GM23248 (cell line): ENCODE data around the gene ZEB2.

Experiments
- EZH2 ChIP-seq: fragments of 200-600 bp; sonication (generic); IDR thresholded peaks from 2 replicates; pipeline ENCODE4 v1.6.1; 2018; ENCODE audit warnings: antibody characterized with exemption, mild to moderate bottlenecking; ENCODE audit not compliant: insufficient read depth, poor library complexity, severe bottlenecking
- EZH2phosphoT487 ChIP-seq: fragments of 200-600 bp; sonication (generic); IDR thresholded peaks from 2 replicates; pipeline ENCODE4 v1.6.1; 2018; ENCODE audit warnings: antibody characterized with exemption, moderate library complexity, mild to moderate bottlenecking, low read depth; ENCODE audit not compliant: insufficient read depth

- TF ChIP-seq EZH2phosphoT487: no peak
- TF ChIP-seq EZH2: no peak
Measured at GRCh38 chr2:144443837-144444817, 75.8 kb downstream of the ZEB2 start.
